GM19328 (cell line): ENCODE data around the gene PCDHB14.
"Not testable (repeated sequence)": the region's sequence is repeated elsewhere in the genome, so short reads cannot be mapped to it uniquely, and the experiment has no call there.

Source experiments
- ATAC-seq: cut with Tn5 transposase; IDR thresholded peaks from one replicate; pipeline ENCODE4 v1.9.1; 2021; ENCODE audit warnings: mild to moderate bottlenecking, moderate library complexity; ENCODE audit not compliant: unreplicated experiment

The PCDHB14 gene

GRCh38 chr5:141208478-141208877, 14.7 kb upstream of the PCDHB14 start, which contains the start of gene PCDHB12:
Gene PCDHB12 (plus strand): TSS chr5:141208719. CDS start chr5:141208908, 189 bp downstream.
- ATAC-seq, result no peak

- not testable (repeated sequence) for ATAC-seq
Measured at GRCh38 chr5:141210281-141210680, 12.9 kb upstream of the PCDHB14 start.

GRCh38 chr5:141210849-141211248, 12.3 kb upstream of the PCDHB14 start:
- not testable (repeated sequence) for ATAC-seq

- not testable (repeated sequence) for ATAC-seq
Measured at GRCh38 chr5:141213656-141214339, 9.3 kb upstream of the PCDHB14 start, which contains the start of gene PCDHB13. Gene PCDHB13 (plus strand): TSS chr5:141213919. CDS start chr5:141214124, 205 bp downstream.

GRCh38 chr5:141214583-141214982, 8.6 kb upstream of the PCDHB14 start:
- not testable (repeated sequence) for ATAC-seq

GRCh38 chr5:141215504-141215903, 7.6 kb upstream of the PCDHB14 start:
- not testable (repeated sequence) for ATAC-seq

- not testable (repeated sequence) for ATAC-seq
Measured at GRCh38 chr5:141216035-141216434, 7.1 kb upstream of the PCDHB14 start.

- ATAC-seq, result not testable (repeated sequence)
Measured at GRCh38 chr5:141224844-141225243, 1.7 kb downstream of the PCDHB14 start.

GRCh38 chr5:141225421-141225820, 2.3 kb downstream of the PCDHB14 start:
- ATAC-seq, result not testable (repeated sequence)

GRCh38 chr5:141234109-141234667, 11.0 kb downstream of the PCDHB14 start:
- no peak for ATAC-seq

- ATAC-seq, result not testable (repeated sequence)
Measured at GRCh38 chr5:141235922-141236321, 12.8 kb downstream of the PCDHB14 start.

- no peak for ATAC-seq
Measured at GRCh38 chr5:141236516-141237313, 13.6 kb downstream of the PCDHB14 start.

- ATAC-seq, result no peak
Measured at GRCh38 chr5:141241496-141241895, 18.4 kb downstream of the PCDHB14 start.

GRCh38 chr5:141245250-141245717, 22.1 kb downstream of the PCDHB14 start, which contains the start of gene PCDHB15:
Gene PCDHB15 (plus strand): TSS chr5:141245395. CDS start chr5:141245579, 184 bp downstream.
- no peak for ATAC-seq

GRCh38 chr5:141246971-141247370, 23.8 kb downstream of the PCDHB14 start:
- not testable (repeated sequence) for ATAC-seq

GRCh38 chr5:141247434-141247833, 24.3 kb downstream of the PCDHB14 start:
- ATAC-seq, result not testable (repeated sequence)

GRCh38 chr5:141250576-141250975, 27.4 kb downstream of the PCDHB14 start:
- no peak for ATAC-seq

GRCh38 chr5:141258464-141258863, 35.3 kb downstream of the PCDHB14 start:
- no peak for ATAC-seq

GRCh38 chr5:141258948-141259347, 35.8 kb downstream of the PCDHB14 start:
- ATAC-seq, result no peak

- no peak for ATAC-seq
Measured at GRCh38 chr5:141260458-141261237, 37.5 kb downstream of the PCDHB14 start.

- no peak for ATAC-seq
Measured at GRCh38 chr5:141261238-141261546, 38.0 kb downstream of the PCDHB14 start.
